Measurements from ENCODE around the gene TTC12.

DNA sequence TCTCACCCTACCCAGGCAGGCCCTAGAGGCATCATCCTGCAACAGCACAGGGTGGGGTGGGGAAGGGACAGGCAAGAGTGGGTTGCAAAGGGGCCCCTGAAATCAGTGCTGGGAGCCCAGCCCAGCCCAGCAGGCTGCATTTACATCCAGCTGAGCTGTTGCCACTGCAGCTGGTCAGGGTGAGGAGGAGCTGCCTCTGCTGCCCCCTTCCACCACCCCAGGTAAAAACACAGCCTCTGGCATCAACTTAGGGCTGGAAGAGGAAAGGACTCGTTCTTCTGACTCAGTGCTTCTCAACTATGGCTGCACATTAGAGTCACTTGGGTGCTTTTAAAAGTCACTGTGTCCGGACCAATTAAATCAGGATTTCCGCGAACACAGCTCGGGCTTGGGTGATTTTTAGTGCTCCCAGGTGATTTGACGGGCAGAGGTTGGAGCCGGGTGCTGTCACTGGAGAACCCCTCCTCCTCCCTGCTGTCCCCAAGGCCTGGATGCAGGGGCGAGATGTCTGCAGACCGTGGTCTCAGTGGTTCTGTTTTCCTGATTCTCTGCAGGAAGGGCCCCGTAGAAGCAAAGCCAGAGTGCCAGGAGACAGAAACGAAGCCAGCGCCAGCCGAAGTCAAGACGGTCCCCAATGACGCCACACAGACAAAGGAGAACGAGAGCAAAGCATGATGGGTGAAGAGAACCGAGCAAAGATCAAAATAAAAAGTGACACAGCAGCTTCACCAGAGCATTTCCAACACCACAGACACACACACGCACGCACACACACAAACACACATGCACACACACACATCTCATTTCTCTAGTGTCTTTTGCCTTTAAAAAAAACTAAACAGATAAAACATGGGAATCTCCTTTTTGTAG lies 39.4 kb upstream of the TTC12 start:
- TF ChIP-seq CTCF (IDR thresholded peaks at IDR 0.05; ENCODE audit: poor library complexity, severe bottlenecking): no peak
- no peak for TF ChIP-seq MXI1 (conservative IDR thresholded peaks at IDR 0.05; ENCODE audit: poor library complexity, severe bottlenecking)
- no peak for TF ChIP-seq RAD21 (conservative IDR thresholded peaks at IDR 0.05)
